H1 (cell line): ENCODE measurements around the gene DOCK10. TPM values are rescaled to one million over a fixed set of nuclear protein-coding genes. Genes with fewer than 3 reads are reported as not detected.

Source experiments
- FOSL1 ChIP-seq: IDR thresholded peaks from 2 replicates; pipeline ENCODE4 v1.6.1; 2011; ENCODE audit warnings: mild to moderate bottlenecking, low read depth, low read length, moderate library complexity; ENCODE audit not compliant: insufficient read depth
- HDAC2 ChIP-seq, 2 experiments: fragments of 300-600 bp in 1 of 2; sonication (generic) in 1 of 2; IDR thresholded peaks; 2 replicates each; pipeline ENCODE4 v1.6.1; 2011 to 2012; ENCODE audit warnings: low read depth in 2 of 2, low read length in 2 of 2, mild to moderate bottlenecking in 2 of 2, moderate library complexity in 2 of 2, borderline replicate concordance in 1 of 2, inconsistent platforms in 1 of 2
- SP2 ChIP-seq: IDR thresholded peaks from 2 replicates; pipeline ENCODE4 v1.6.1; 2012; ENCODE audit warnings: mild to moderate bottlenecking, low read length, inconsistent platforms
- TAF7 ChIP-seq: optimal IDR thresholded peaks from 2 replicates; pipeline ENCODE3; 2011; ENCODE audit warnings: low read depth, mild to moderate bottlenecking, inconsistent platforms, low read length, moderate library complexity, borderline replicate concordance
- TCF12 ChIP-seq: IDR thresholded peaks from 2 replicates; pipeline ENCODE4 v1.6.1; 2011; ENCODE audit warnings: low read depth, mild to moderate bottlenecking, low read length
- polyA plus RNA-seq, 7 experiments: library from polyadenylated mRNA; depleted of rRNA in 3 of 7; stranded (reverse) in 5 of 7; unstranded in 2 of 7; fragments of >200 nt in 5 of 7; fragments of 200-250 nt in 2 of 7; gene quantifications; 1 replicate in 5 of 7; 2 replicates in 1 of 7; 4 replicates in 1 of 7; pipeline versions ENCODE4 v1.2.1 to v1.2.3, GENCODE V29; 2011 to 2013; ENCODE audit warnings: missing spikeins in 2 of 7, mixed read lengths in 2 of 7
- total RNA-seq: library from RNA; stranded (reverse); fragmentation: NEBNext Ultra II Directional; extraction: Animal tissue kit (Norgen Biotek cat#: 25700); gene quantifications from 2 replicates; pipeline ENCODE4 v1.2.1, GENCODE V29; 2021
- TF ChIP-seq, protein P1 (sequence below): fragments of 300-600 bp; sonication (generic); IDR thresholded peaks from 2 replicates; pipeline ENCODE4 v1.7.1; 2012; ENCODE audit warnings: low read length, moderate library complexity, mild to moderate bottlenecking, inconsistent platforms; ENCODE audit not compliant: insufficient replicate concordance
- TF ChIP-seq, protein P2 (sequence below): IDR thresholded peaks from 2 replicates; pipeline ENCODE4 v1.6.1; 2012; ENCODE audit warnings: inconsistent platforms

Gene DOCK10
- total and polyA plus RNA-seq, 2 of the 8 experiments (the other 6 are each of a cell fraction or from before 2014, with no cell fraction given): 0.33 to 1.6 TPM

DNA sequence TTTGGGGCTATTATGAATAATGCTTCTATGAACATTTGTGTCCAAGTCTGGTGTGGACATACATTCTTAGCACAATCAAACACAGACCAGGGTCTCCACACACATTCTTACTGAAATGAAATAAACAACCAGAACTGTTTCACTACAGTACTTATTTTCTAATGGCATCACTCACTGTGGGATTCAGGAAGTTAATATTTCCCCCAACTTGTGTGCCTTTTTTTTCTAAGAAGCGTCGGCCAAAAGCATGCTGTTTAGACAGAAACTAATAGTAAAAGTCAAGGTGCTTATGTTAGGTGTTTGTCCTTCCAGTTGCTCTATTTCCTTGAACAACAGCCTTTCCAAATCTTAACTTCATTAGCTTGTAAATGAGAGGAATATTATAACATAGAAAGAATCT, 117.6 kb downstream of the DOCK10 start (continued):
- TF ChIP-seq, protein P1, sequence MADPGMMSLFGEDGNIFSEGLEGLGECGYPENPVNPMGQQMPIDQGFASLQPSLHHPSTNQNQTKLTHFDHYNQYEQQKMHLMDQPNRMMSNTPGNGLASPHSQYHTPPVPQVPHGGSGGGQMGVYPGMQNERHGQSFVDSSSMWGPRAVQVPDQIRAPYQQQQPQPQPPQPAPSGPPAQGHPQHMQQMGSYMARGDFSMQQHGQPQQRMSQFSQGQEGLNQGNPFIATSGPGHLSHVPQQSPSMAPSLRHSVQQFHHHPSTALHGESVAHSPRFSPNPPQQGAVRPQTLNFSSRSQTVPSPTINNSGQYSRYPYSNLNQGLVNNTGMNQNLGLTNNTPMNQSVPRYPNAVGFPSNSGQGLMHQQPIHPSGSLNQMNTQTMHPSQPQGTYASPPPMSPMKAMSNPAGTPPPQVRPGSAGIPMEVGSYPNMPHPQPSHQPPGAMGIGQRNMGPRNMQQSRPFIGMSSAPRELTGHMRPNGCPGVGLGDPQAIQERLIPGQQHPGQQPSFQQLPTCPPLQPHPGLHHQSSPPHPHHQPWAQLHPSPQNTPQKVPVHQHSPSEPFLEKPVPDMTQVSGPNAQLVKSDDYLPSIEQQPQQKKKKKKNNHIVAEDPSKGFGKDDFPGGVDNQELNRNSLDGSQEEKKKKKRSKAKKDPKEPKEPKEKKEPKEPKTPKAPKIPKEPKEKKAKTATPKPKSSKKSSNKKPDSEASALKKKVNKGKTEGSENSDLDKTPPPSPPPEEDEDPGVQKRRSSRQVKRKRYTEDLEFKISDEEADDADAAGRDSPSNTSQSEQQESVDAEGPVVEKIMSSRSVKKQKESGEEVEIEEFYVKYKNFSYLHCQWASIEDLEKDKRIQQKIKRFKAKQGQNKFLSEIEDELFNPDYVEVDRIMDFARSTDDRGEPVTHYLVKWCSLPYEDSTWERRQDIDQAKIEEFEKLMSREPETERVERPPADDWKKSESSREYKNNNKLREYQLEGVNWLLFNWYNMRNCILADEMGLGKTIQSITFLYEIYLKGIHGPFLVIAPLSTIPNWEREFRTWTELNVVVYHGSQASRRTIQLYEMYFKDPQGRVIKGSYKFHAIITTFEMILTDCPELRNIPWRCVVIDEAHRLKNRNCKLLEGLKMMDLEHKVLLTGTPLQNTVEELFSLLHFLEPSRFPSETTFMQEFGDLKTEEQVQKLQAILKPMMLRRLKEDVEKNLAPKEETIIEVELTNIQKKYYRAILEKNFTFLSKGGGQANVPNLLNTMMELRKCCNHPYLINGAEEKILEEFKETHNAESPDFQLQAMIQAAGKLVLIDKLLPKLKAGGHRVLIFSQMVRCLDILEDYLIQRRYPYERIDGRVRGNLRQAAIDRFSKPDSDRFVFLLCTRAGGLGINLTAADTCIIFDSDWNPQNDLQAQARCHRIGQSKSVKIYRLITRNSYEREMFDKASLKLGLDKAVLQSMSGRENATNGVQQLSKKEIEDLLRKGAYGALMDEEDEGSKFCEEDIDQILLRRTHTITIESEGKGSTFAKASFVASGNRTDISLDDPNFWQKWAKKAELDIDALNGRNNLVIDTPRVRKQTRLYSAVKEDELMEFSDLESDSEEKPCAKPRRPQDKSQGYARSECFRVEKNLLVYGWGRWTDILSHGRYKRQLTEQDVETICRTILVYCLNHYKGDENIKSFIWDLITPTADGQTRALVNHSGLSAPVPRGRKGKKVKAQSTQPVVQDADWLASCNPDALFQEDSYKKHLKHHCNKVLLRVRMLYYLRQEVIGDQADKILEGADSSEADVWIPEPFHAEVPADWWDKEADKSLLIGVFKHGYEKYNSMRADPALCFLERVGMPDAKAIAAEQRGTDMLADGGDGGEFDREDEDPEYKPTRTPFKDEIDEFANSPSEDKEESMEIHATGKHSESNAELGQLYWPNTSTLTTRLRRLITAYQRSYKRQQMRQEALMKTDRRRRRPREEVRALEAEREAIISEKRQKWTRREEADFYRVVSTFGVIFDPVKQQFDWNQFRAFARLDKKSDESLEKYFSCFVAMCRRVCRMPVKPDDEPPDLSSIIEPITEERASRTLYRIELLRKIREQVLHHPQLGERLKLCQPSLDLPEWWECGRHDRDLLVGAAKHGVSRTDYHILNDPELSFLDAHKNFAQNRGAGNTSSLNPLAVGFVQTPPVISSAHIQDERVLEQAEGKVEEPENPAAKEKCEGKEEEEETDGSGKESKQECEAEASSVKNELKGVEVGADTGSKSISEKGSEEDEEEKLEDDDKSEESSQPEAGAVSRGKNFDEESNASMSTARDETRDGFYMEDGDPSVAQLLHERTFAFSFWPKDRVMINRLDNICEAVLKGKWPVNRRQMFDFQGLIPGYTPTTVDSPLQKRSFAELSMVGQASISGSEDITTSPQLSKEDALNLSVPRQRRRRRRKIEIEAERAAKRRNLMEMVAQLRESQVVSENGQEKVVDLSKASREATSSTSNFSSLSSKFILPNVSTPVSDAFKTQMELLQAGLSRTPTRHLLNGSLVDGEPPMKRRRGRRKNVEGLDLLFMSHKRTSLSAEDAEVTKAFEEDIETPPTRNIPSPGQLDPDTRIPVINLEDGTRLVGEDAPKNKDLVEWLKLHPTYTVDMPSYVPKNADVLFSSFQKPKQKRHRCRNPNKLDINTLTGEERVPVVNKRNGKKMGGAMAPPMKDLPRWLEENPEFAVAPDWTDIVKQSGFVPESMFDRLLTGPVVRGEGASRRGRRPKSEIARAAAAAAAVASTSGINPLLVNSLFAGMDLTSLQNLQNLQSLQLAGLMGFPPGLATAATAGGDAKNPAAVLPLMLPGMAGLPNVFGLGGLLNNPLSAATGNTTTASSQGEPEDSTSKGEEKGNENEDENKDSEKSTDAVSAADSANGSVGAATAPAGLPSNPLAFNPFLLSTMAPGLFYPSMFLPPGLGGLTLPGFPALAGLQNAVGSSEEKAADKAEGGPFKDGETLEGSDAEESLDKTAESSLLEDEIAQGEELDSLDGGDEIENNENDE: no peak
- TF ChIP-seq HDAC2 (IDR thresholded peaks at IDR 0.05; ENCODE audit: borderline replicate concordance in 1 of 2, low read depth in 2 of 2, low read length in 2 of 2): no peak
- TF ChIP-seq SP2: no peak
- TF ChIP-seq FOSL1: no peak
- TF ChIP-seq, protein P2, sequence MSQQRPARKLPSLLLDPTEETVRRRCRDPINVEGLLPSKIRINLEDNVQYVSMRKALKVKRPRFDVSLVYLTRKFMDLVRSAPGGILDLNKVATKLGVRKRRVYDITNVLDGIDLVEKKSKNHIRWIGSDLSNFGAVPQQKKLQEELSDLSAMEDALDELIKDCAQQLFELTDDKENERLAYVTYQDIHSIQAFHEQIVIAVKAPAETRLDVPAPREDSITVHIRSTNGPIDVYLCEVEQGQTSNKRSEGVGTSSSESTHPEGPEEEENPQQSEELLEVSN: no peak
- TF ChIP-seq TCF12: no peak
- TF ChIP-seq TAF7: no peak
